Body of pancreas (tissue), 4 donors: ENCODE measurements around the gene NQO2. TPM values are rescaled to one million over a fixed set of nuclear protein-coding genes. Genes with fewer than 3 reads are reported as not detected.

Source experiments
- ATAC-seq: fragments of 150-250 bp; one replicate; pipeline ENCODE4 v1.9.1; 2016
- DNase-seq, 4 donors: peaks; one replicate each; pipeline ENCODE4 v3.0.0-alpha.2; 2019
- H3K27ac ChIP-seq, 4 donors: fragments of 200-600 bp; sonication (generic); 1 replicate in 3 of 4; 2 replicates in 1 of 4; pipeline versions ENCODE4 v1.5.1 to v1.6.1; 2016 to 2019; ENCODE audit warnings: mild to moderate bottlenecking in 1 of 4, mixed read lengths in 1 of 4, moderate library complexity in 1 of 4
- H3K27me3 ChIP-seq, 2 donors: fragments of 200-600 bp; sonication (generic); one replicate each; pipeline ENCODE4 v1.6.0; 2016; ENCODE audit warnings: mild to moderate bottlenecking in 1 of 2
- H3K36me3 ChIP-seq, 2 donors: fragments of 200-600 bp; sonication (generic); replicated peaks in 1 of 2; 2 replicates each; pipeline ENCODE4 v1.5.1; 2016; ENCODE audit warnings: low read depth in 2 of 2; ENCODE audit not compliant: insufficient read depth in 1 of 2
- H3K4me1 ChIP-seq: fragments of 200-600 bp; sonication (generic); one replicate; pipeline ENCODE4 v1.6.0; 2016
- H3K4me3 ChIP-seq, 2 donors: fragments of 200-600 bp; sonication (generic); 1 replicate in 1 of 2; 2 replicates in 1 of 2; pipeline ENCODE4 v1.5.1; 2016 to 2019
- H3K9me3 ChIP-seq, 3 donors: fragments of 200-600 bp; sonication (generic); 1 replicate in 2 of 3; 2 replicates in 1 of 3; pipeline ENCODE4 v1.5.1; 2016
- CTCF ChIP-seq, 7 experiments: fragments of 450-650 bp in 4 of 7; fragments of 200-600 bp in 3 of 7; sonication (generic) in 3 of 7; IDR thresholded peaks; one replicate each; pipeline ENCODE4 v1.5.1; 2016 to 2019; ENCODE audit warnings: antibody characterized with exemption in 7 of 7
- POLR2A ChIP-seq, 3 donors: fragments of 450-650 bp; IDR thresholded peaks; one replicate each; pipeline ENCODE4 v1.6.1; 2016; ENCODE audit warnings: antibody characterized with exemption in 3 of 3, mild to moderate bottlenecking in 2 of 3
- WGBS, 2 donors: methylation state at CpG; one replicate each; pipeline ENCODE4 v1.1.5; 2017; 5-methylcytosine and 5-hydroxymethylcytosine counted together
- intact Hi-C: fragments of 100-400 bp; cut with DNase I; formaldehyde crosslinking; loops from one replicate; pipeline ENCODE4 v1.15.1; 2023
- small RNA-seq: library from RNA; depleted of rRNA; stranded (forward); fragments of <200 nt; gene quantifications from one replicate; pipeline ENCODE3, GENCODE V24; 2016
- total RNA-seq, 2 donors: library from RNA; depleted of rRNA; stranded (reverse); fragments of >200 nt; gene quantifications; one replicate each; pipeline ENCODE4 v1.1.0, GENCODE V29; 2016

The NQO2 gene
- total RNA-seq, 2 donors from 2014 or later, result 7.3 to 17.1 TPM

- H3K4me1 ChIP-seq, result peaks cover 38% of the 10 kb centered on the region
- ATAC-seq, result peak; percentile 90
Measured at GRCh38 chr6:3068329-3069214, 68.9 kb downstream of the NQO2 start, which contains the start of gene RIPK1. TSS of gene RIPK1 (plus strand) at chr6:3068494. CDS start at chr6:3076824, 8,330 bp downstream.

More at GRCh38 chr6:3068329-3069214, 68.9 kb downstream of the NQO2 start, which contains the start of gene RIPK1:
- peak; percentile 95 to 96 (median 96) for DNase-seq
- intact Hi-C loops, result no loop called here
- TF ChIP-seq POLR2A (IDR thresholded peaks at IDR 0.05) (peak; percentile 94), CTCF (IDR thresholded peaks at IDR 0.05) (peak in 5 of 7 experiments; percentile 7 to 56 (median 37))
- 0% methylated on average over 2 to 95 of the region's 112 CpGs for WGBS, 2 donors
- Histone ChIP-seq H3K27ac (peak within 1 kb of the TSS; percentile 97 to 100 (median 100)), H3K9me3 (no peaks in the 10 kb centered on the region), H3K4me3 (peak within 1 kb of the TSS; percentile 61 to 98), H3K36me3 (no peaks in the 10 kb centered on the region), H3K27me3 (no peaks in the 10 kb centered on the region)

Small RNAs within 50 kb of the gene (small RNA-seq; reads per million reads assigned to genes)
- not detected for gene AL133351.4

Other genes with a start within 250 kb of the NQO2 start
- under 1 TPM; 0.26 to 0.33 TPM for gene MYLK4, start 249.0 kb upstream of the NQO2 start, total RNA-seq
- 10 to 100 TPM; 61.0 to 62.0 TPM for gene WRNIP1, start 234.5 kb upstream of the NQO2 start, total RNA-seq
- 10 to 100 TPM; 19.1 to 80.4 TPM for gene SERPINB1, start 158.0 kb upstream of the NQO2 start, total RNA-seq
- gene SERPINB9, start 96.6 kb upstream of the NQO2 start, total RNA-seq, result 1 to 10 TPM; 2.0 to 4.2 TPM
- gene SERPINB6, start 28.3 kb upstream of the NQO2 start, total RNA-seq, result 100 to 1,000 TPM; 113 to 147 TPM
- gene RIPK1, start 68.6 kb downstream of the NQO2 start, total RNA-seq, result 10 to 100 TPM; 11.4 to 14.2 TPM
- gene BPHL, start 118.8 kb downstream of the NQO2 start, total RNA-seq, result 10 to 100 TPM; 15.6 to 21.8 TPM
- gene TUBB2A, start 157.7 kb downstream of the NQO2 start, total RNA-seq, result 10 to 100 TPM; 44.9 to 54.1 TPM
- gene TUBB2B, start 227.8 kb downstream of the NQO2 start, total RNA-seq, result 10 to 100 TPM in 1 of 2 donors, 1 to 10 TPM in 1; 1.3 to 10.6 TPM